GM12891 (cell line): ENCODE results near the gene MAGI3.

Experiments
- PAX5 ChIP-seq: IDR thresholded peaks from 2 replicates; pipeline ENCODE4 v1.6.1; 2011; ENCODE audit warnings: low read length, moderate library complexity, mild to moderate bottlenecking; ENCODE audit not compliant: insufficient read depth, severe bottlenecking
- POLR2A ChIP-seq: IDR thresholded peaks from 2 replicates; pipeline ENCODE4 v1.6.1; 2011; ENCODE audit warnings: low read depth, low read length, control low read depth
- POLR2AphosphoS5 ChIP-seq: IDR thresholded peaks from 2 replicates; pipeline ENCODE4 v1.6.1; 2011; ENCODE audit warnings: low read depth, low read length, control low read depth
- POU2F2 ChIP-seq: IDR thresholded peaks from 2 replicates; pipeline ENCODE4 v1.6.1; 2011; ENCODE audit warnings: low read depth, mild to moderate bottlenecking, control low read depth, low read length, moderate library complexity

GRCh38 chr1:113394043-113394862 lies 3.9 kb downstream of the MAGI3 start:
- TF ChIP-seq POLR2AphosphoS5: no peak
- TF ChIP-seq PAX5: no peak
- TF ChIP-seq POLR2A: no peak
- TF ChIP-seq POU2F2: no peak
